DOHH2 (cell line): Measurements from ENCODE around the gene ANKRD7.
A peak's percentile ranks its signal among the peaks of the same experiment; 100 is the strongest.

Experiments
- H3F3A ChIP-seq: fragments of 200-600 bp; sonication (generic), shearing (Covaris generic); 2 replicates; pipeline ENCODE4 v1.6.0; 2016; ENCODE audit warnings: antibody characterized with exemption, mild to moderate bottlenecking; ENCODE audit not compliant: control insufficient read depth, insufficient read depth
- H3K27ac ChIP-seq: fragments of 200-600 bp; sonication (generic); 2 replicates; pipeline ENCODE4 v1.5.1; 2014; ENCODE audit warnings: low read depth, mild to moderate bottlenecking, low read length, moderate library complexity
- H3K27me3 ChIP-seq: fragments of 200-600 bp; sonication (generic); 2 replicates; pipeline ENCODE4 v1.6.1; 2014; ENCODE audit warnings: mild to moderate bottlenecking, low read length, mixed read lengths; ENCODE audit not compliant: control insufficient read depth
- H3K36me3 ChIP-seq: fragments of 200-600 bp; sonication (generic); 2 replicates; pipeline ENCODE4 v1.6.1; 2014; ENCODE audit warnings: mild to moderate bottlenecking, low read length, moderate library complexity, mixed read lengths; ENCODE audit not compliant: control insufficient read depth
- H3K4me1 ChIP-seq: fragments of 200-600 bp; sonication (generic); 2 replicates; pipeline ENCODE4 v1.6.1; 2014; ENCODE audit warnings: mild to moderate bottlenecking, low read length, mixed read lengths; ENCODE audit not compliant: control insufficient read depth
- H3K4me2 ChIP-seq: fragments of 200-600 bp; sonication (generic); 2 replicates; pipeline ENCODE4 v1.6.0; 2014; ENCODE audit warnings: mild to moderate bottlenecking, low read length, moderate library complexity
- H3K4me3 ChIP-seq: fragments of 200-600 bp; sonication (generic); 2 replicates; pipeline ENCODE4 v1.5.1; 2014; ENCODE audit warnings: mild to moderate bottlenecking, low read length, mixed read lengths
- H3K79me2 ChIP-seq: fragments of 200-600 bp; sonication (generic); 2 replicates; pipeline ENCODE4 v1.6.1; 2014; ENCODE audit warnings: mild to moderate bottlenecking, low read length, mixed read lengths; ENCODE audit not compliant: control insufficient read depth
- H3K9me2 ChIP-seq: fragments of 200-600 bp; sonication (generic); replicated peaks from 2 replicates; pipeline ENCODE4 v1.6.1; 2014; ENCODE audit warnings: mild to moderate bottlenecking, low read length, mixed read lengths; ENCODE audit not compliant: control insufficient read depth
- H3K9me3 ChIP-seq: fragments of 200-600 bp; sonication (generic); 2 replicates; pipeline ENCODE4 v1.6.1; 2014; ENCODE audit warnings: antibody characterized with exemption, low read length, mixed read lengths; ENCODE audit not compliant: control insufficient read depth, insufficient read depth
- H4K20me1 ChIP-seq: fragments of 200-600 bp; sonication (generic); 2 replicates; pipeline ENCODE4 v1.6.0; 2014; ENCODE audit warnings: low read depth, mild to moderate bottlenecking, antibody characterized with exemption, low read length, moderate library complexity; ENCODE audit not compliant: control insufficient read depth, insufficient read depth
- CTCF ChIP-seq: fragments of 200-600 bp; sonication (generic); IDR thresholded peaks from one replicate; pipeline ENCODE4 v1.5.1; 2014; ENCODE audit warnings: antibody characterized with exemption, mild to moderate bottlenecking, low read depth, low read length; ENCODE audit not compliant: poor library complexity, severe bottlenecking
- EZH2phosphoT487 ChIP-seq: fragments of 200-600 bp; sonication (generic); IDR thresholded peaks from 2 replicates; pipeline ENCODE4 v1.6.1; 2017; ENCODE audit warnings: borderline replicate concordance, mild to moderate bottlenecking, antibody characterized with exemption, low read length, moderate library complexity, mixed read lengths

The ANKRD7 gene

DNA sequence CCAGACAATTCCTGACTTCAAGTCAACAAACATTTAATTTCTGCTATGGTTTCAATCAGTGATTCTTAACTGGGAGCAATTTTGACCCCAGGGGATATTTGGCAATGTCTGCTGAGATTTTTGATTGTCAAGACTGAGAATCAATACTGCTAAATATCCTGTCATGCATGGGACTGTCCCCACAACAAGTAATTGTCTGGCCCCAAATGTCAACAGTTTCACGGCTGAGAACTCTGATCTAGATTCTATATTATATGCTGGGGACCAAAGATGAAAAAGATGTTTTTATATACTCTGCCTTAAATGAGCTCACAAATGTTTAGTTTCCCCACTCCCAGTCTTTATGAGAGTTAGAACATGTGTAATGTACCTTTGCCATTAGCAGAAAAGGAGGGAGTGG, 19.2 kb downstream of the ANKRD7 start:
- H3K4me3 ChIP-seq, result no peak overlapping the region
- no peak overlapping the region for H3K27ac ChIP-seq
- H3K4me2 ChIP-seq, result no peak overlapping the region
- H3K9me3 ChIP-seq, result no peaks in the 10 kb centered on the region
- no peaks in the 10 kb centered on the region for H3K36me3 ChIP-seq
- no peaks in the 10 kb centered on the region for H3K4me1 ChIP-seq
- TF ChIP-seq EZH2phosphoT487, result no peak
- TF ChIP-seq CTCF, result no peak
- H3F3A ChIP-seq, result no peaks in the 10 kb centered on the region
- H3K27me3 ChIP-seq, result no peaks in the 10 kb centered on the region
- H4K20me1 ChIP-seq, result no peaks in the 10 kb centered on the region
- no peaks in the 10 kb centered on the region for H3K79me2 ChIP-seq
- no peaks in the 10 kb centered on the region for H3K9me2 ChIP-seq

- no peaks in the 10 kb centered on the region for H3F3A ChIP-seq
- H3K36me3 ChIP-seq, result no peaks in the 10 kb centered on the region
- H3K9me2 ChIP-seq, result no peaks in the 10 kb centered on the region
- H3K27me3 ChIP-seq, result no peaks in the 10 kb centered on the region
- H3K9me3 ChIP-seq, result no peaks in the 10 kb centered on the region
- TF ChIP-seq CTCF, result no peak
- no peak for TF ChIP-seq EZH2phosphoT487
- H3K4me2 ChIP-seq, result no peak overlapping the region
- no peak overlapping the region for H3K27ac ChIP-seq
- no peaks in the 10 kb centered on the region for H3K79me2 ChIP-seq
- H3K4me3 ChIP-seq, result no peak overlapping the region
- H4K20me1 ChIP-seq, result no peaks in the 10 kb centered on the region
- H3K4me1 ChIP-seq, result no peaks in the 10 kb centered on the region
Observed at GRCh38 chr7:118245267-118246040, 20.9 kb downstream of the ANKRD7 start.

DNA sequence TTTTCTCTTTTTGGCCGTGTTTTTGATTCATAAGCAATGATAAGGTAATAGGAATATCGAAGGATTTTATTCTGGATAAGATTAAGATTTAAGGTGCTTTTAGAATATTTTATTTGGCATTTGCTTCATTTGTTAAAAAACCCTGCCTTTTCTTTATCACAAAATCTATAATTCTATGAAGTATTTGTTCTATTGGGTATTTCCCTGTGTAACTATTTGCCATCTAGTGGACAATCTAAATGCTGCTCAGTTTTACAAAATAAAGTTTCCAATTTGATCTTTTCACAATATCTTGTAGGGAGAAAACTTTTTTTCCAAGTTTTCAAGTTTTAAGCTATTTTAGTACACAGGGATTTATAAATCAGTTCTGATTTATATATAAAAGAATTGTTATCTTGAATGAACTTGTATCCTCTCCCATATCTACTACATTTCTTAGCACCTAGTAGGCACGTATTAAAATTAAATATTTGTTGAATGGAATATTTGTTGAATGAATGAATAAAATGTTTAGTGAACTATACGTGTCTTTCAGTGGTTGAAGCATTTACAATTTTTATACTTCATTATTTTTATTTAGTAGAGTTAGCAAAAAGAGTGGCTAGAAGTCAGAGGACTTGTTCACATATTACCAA, 26.5 kb downstream of the ANKRD7 start:
- Histone ChIP-seq H3F3A (no peaks in the 10 kb centered on the region), H3K27ac (no peak overlapping the region), H3K79me2 (no peaks in the 10 kb centered on the region), H3K4me2 (no peak overlapping the region), H3K4me3 (no peak overlapping the region), H3K4me1 (no peaks in the 10 kb centered on the region), H4K20me1 (no peaks in the 10 kb centered on the region), H3K9me2 (no peaks in the 10 kb centered on the region), H3K27me3 (peaks cover 8% of the 10 kb centered on the region), H3K36me3 (no peaks in the 10 kb centered on the region), H3K9me3 (no peaks in the 10 kb centered on the region)
- TF ChIP-seq CTCF, result peak; percentile 47
- TF ChIP-seq EZH2phosphoT487, result no peak
